ENCODE results near the gene IL6ST.

GRCh38 chr5:55985181-55985580 is 9.6 kb downstream of the IL6ST start:
- no peak for TF ChIP-seq CTCF (IDR thresholded peaks at IDR 0.05)
- TF ChIP-seq POLR2A (IDR thresholded peaks at IDR 0.05) = no peak
